NCI-H2029 treated with DMSO at 0.1 percent for 48 hours (cell line): ENCODE data around the gene MARCHF3.

ENCODE experiments used
- DNase-seq: peaks from one replicate; lab custom pipeline; 2025; lab: John Stamatoyannopoulos, UW

Gene MARCHF3

GRCh38 chr5:126982926-126983873 lies 47.2 kb downstream of the MARCHF3 start:
- DNase-seq: no peak

- DNase-seq: no peak
These were observed 48.2 kb downstream of the MARCHF3 start for GRCh38 chr5:126982202-126982601.

- DNase-seq: no peak
These were observed 48.7 kb downstream of the MARCHF3 start for GRCh38 chr5:126981701-126982100.

GRCh38 chr5:126981222-126981621 lies 49.1 kb downstream of the MARCHF3 start:
- DNase-seq: no peak

GRCh38 chr5:126978258-126978657 lies 52.1 kb downstream of the MARCHF3 start:
- no peak for DNase-seq

GRCh38 chr5:126976520-126977172 lies 53.7 kb downstream of the MARCHF3 start:
- no peak for DNase-seq

GRCh38 chr5:126975796-126976195 lies 54.6 kb downstream of the MARCHF3 start:
- no peak for DNase-seq

GRCh38 chr5:126973193-126973592 lies 57.2 kb downstream of the MARCHF3 start:
- peak; percentile 51 for DNase-seq

GRCh38 chr5:126972062-126972895 lies 58.1 kb downstream of the MARCHF3 start:
- peak; percentile 82 for DNase-seq

GRCh38 chr5:126971455-126972031 lies 58.8 kb downstream of the MARCHF3 start:
- no peak for DNase-seq

GRCh38 chr5:126970517-126971017 lies 59.8 kb downstream of the MARCHF3 start:
- no peak for DNase-seq

- no peak for DNase-seq
These were observed 60.8 kb downstream of the MARCHF3 start for GRCh38 chr5:126969548-126969947.

GRCh38 chr5:126967808-126968466 lies 62.4 kb downstream of the MARCHF3 start:
- no peak for DNase-seq

GRCh38 chr5:126965487-126965886 lies 64.9 kb downstream of the MARCHF3 start:
- DNase-seq: no peak

GRCh38 chr5:126965061-126965475 lies 65.3 kb downstream of the MARCHF3 start:
- peak; percentile 69 for DNase-seq

- DNase-seq: no peak
These were observed 66.5 kb downstream of the MARCHF3 start for GRCh38 chr5:126963822-126964375.

- DNase-seq: peak; percentile 24
These were observed 68.7 kb downstream of the MARCHF3 start for GRCh38 chr5:126961702-126962101.

GRCh38 chr5:126961128-126961527 lies 69.2 kb downstream of the MARCHF3 start:
- no peak for DNase-seq

- no peak for DNase-seq
These were observed 71.2 kb downstream of the MARCHF3 start for GRCh38 chr5:126959188-126959587.

GRCh38 chr5:126956991-126957390 lies 73.4 kb downstream of the MARCHF3 start:
- no peak for DNase-seq

GRCh38 chr5:126954981-126955380 lies 75.4 kb downstream of the MARCHF3 start:
- no peak for DNase-seq
